Transverse colon (tissue), 4 donors: ENCODE data around the gene HTR2B.

Experiments used
- EP300 ChIP-seq: sonication (generic); formaldehyde crosslinking; IDR thresholded peaks from one replicate; pipeline ENCODE4 v1.6.1; 2017; ENCODE audit warnings: antibody characterized with exemption, low read depth
- POLR2A ChIP-seq: fragments of 450-650 bp; IDR thresholded peaks from one replicate; pipeline ENCODE4 v1.6.1; 2016; ENCODE audit warnings: antibody characterized with exemption, mild to moderate bottlenecking, moderate library complexity
- POLR2AphosphoS5 ChIP-seq, 3 donors: sonication (generic); formaldehyde crosslinking; IDR thresholded peaks; one replicate each; pipeline ENCODE4 v1.6.1; 2016; ENCODE audit warnings: antibody characterized with exemption in 3 of 3
- TF ChIP-seq, protein P1 (sequence below), 5 experiments: fragments of 200-600 bp in 3 of 5; fragments of 450-650 bp in 2 of 5; sonication (generic) in 3 of 5; IDR thresholded peaks; 1 replicate in 2 of 5; 2 replicates in 3 of 5; pipeline ENCODE4 v1.5.1; 2016 to 2017; ENCODE audit warnings: antibody characterized with exemption in 5 of 5, inconsistent platforms in 3 of 5, mild to moderate bottlenecking in 2 of 5, moderate library complexity in 1 of 5

DNA sequence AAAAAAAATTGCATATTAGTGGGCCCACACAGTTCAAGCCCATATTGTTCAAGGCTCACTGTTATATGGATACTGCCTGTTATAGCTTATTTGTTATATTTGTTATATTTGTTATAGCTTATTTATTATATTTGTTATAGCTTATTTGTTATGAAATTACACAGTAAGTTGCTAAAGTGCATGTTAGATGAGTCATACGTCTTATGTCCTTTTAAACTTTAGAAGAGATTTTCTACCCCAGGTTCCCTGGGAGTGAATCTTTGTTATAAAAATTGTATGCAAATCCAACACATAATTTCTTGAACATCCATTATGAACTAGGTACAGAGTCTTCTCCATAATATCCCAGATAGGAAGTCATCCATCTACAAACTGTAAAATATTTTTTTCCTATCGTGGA lies 22.1 kb downstream of the HTR2B start:
- TF ChIP-seq, protein P1, sequence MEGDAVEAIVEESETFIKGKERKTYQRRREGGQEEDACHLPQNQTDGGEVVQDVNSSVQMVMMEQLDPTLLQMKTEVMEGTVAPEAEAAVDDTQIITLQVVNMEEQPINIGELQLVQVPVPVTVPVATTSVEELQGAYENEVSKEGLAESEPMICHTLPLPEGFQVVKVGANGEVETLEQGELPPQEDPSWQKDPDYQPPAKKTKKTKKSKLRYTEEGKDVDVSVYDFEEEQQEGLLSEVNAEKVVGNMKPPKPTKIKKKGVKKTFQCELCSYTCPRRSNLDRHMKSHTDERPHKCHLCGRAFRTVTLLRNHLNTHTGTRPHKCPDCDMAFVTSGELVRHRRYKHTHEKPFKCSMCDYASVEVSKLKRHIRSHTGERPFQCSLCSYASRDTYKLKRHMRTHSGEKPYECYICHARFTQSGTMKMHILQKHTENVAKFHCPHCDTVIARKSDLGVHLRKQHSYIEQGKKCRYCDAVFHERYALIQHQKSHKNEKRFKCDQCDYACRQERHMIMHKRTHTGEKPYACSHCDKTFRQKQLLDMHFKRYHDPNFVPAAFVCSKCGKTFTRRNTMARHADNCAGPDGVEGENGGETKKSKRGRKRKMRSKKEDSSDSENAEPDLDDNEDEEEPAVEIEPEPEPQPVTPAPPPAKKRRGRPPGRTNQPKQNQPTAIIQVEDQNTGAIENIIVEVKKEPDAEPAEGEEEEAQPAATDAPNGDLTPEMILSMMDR (IDR thresholded peaks at IDR 0.05): no peak
- TF ChIP-seq POLR2AphosphoS5 (IDR thresholded peaks at IDR 0.05): no peak
- no peak for TF ChIP-seq POLR2A
- TF ChIP-seq EP300: no peak
